B cell (primary cell): ENCODE data around the gene DCUN1D2.

Experiments used
- EZH2 ChIP-seq: IDR thresholded peaks from 2 replicates; pipeline ENCODE4 v1.6.1; 2012; ENCODE audit warnings: borderline replicate concordance, low read depth, mild to moderate bottlenecking, moderate library complexity, low read length; ENCODE audit not compliant: insufficient read depth, poor library complexity, severe bottlenecking
- TF ChIP-seq, protein P1 (sequence below): fragments of 200-600 bp; IDR thresholded peaks from one replicate; pipeline ENCODE4 v1.8.0; 2022; ENCODE audit warnings: antibody characterized with exemption, mild to moderate bottlenecking

DNA sequence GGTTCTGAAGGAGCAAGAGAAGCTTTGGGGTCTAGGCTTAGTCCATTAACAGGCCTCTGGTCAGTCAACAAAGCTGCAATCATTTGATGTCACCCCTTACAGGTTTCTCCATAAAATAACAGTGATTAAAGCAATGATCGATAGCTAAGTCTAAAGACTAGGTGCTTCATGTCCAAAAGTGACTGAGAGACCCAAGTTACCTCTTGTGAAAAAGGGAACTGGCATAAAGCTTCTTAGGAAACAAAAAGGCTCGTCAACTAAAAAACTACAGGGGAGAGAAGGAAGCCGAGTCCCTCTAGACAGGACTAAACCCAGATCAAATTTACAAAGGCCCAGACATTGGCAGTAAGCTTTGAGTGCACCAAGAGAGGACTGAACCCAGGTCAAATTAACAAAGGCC lies 2.2 kb downstream of the DCUN1D2 start:
- TF ChIP-seq, protein P1, sequence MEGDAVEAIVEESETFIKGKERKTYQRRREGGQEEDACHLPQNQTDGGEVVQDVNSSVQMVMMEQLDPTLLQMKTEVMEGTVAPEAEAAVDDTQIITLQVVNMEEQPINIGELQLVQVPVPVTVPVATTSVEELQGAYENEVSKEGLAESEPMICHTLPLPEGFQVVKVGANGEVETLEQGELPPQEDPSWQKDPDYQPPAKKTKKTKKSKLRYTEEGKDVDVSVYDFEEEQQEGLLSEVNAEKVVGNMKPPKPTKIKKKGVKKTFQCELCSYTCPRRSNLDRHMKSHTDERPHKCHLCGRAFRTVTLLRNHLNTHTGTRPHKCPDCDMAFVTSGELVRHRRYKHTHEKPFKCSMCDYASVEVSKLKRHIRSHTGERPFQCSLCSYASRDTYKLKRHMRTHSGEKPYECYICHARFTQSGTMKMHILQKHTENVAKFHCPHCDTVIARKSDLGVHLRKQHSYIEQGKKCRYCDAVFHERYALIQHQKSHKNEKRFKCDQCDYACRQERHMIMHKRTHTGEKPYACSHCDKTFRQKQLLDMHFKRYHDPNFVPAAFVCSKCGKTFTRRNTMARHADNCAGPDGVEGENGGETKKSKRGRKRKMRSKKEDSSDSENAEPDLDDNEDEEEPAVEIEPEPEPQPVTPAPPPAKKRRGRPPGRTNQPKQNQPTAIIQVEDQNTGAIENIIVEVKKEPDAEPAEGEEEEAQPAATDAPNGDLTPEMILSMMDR, result no peak
- no peak for TF ChIP-seq EZH2
